ENCODE results near the gene SBF2.

- TF ChIP-seq CTCF (IDR thresholded peaks at IDR 0.05) (no peak), POLR2A (IDR thresholded peaks at IDR 0.05) (no peak)
These were observed 245.7 kb downstream of the SBF2 start for GRCh38 chr11:10048350-10048749.

Measured in lower leg skin (tissue), 3 donors.